SKM-1 (cell line): ENCODE results near the gene SLC12A8.
"Not testable (repeated sequence)": the region's sequence is repeated elsewhere in the genome, so short reads cannot be mapped to it uniquely, and the experiment has no call there.

Source experiments
- DNase-seq: peaks from one replicate; lab custom pipeline; 2025; ENCODE audit not compliant: unreplicated experiment; lab: John Stamatoyannopoulos, UW

The SLC12A8 gene

DNA sequence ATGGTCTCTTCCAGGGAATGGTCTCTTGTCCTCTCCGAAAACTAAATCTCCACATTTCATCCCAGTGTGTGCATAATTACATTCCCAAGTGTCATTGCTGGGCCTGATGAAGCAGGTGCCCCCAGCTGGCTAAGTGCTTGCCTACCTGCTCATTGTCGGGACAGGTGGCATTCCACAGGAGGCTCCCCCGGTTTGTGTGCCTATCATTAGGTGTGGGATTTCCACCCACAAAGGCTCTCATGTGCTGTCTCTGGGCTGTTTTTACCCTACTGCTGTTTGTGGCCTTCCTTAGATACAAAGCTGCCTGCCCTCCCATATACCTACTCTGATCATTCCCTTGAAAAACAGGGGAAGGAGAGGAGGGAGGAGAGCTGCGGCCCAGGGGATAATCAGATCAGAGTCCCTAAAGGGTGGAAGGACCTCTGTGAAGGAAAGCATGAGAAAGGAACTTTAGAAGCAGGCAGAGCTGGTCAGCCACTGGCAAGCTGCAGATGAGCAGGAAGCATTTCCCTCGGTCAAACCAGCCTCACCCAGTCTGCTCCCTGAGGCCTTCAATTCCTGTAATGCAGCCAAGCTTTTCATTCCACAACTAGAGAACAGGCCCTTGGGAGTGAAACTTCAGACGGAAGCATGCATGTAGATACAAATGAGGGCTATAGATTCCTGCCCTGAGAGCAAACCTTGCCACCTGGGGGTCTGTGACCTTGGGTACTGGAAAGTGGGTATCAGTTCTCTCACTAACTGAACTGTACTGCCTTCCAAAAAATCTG, 96.1 kb downstream of the SLC12A8 start:
- no peak for DNase-seq

DNA sequence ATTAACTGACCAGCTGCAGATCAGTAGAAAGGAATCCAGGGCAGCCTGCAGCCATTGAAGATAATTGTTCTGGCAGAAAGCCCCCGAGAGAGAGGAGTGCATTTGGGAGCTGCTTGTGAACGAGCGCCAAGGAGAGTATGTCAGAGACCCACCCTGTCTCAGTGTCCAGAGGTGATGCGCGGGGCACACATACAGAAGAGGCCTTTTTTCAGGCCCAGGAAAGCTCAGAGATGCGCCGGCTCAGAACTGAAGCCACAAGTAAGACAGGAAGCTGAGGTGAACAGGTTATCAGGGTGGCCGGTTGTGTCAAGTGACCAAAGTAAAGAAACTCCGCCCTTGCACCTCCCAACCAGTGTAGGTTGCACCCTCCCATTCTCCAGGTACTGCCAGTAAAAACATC, 96.9 kb downstream of the SLC12A8 start:
- DNase-seq, result no peak

DNA sequence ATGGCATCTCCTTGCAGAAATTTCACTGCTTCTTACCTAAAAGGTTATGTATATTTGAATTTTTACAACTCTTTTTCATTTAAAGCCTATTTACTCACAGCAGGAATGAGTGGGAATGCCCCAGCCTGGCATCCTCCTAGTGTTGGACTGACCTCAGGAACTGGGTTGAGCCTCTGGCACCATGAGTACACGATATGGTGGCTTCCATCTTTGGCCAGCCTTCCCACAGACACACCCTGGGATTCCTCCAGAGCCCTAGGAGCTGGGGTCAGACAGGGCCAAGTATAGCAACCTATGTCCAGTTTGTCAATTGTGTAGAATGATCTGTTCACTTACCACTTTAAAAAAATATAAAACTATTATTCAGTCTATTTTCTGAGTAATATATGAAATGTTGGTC, 99.6 kb downstream of the SLC12A8 start:
- no peak for DNase-seq

DNA sequence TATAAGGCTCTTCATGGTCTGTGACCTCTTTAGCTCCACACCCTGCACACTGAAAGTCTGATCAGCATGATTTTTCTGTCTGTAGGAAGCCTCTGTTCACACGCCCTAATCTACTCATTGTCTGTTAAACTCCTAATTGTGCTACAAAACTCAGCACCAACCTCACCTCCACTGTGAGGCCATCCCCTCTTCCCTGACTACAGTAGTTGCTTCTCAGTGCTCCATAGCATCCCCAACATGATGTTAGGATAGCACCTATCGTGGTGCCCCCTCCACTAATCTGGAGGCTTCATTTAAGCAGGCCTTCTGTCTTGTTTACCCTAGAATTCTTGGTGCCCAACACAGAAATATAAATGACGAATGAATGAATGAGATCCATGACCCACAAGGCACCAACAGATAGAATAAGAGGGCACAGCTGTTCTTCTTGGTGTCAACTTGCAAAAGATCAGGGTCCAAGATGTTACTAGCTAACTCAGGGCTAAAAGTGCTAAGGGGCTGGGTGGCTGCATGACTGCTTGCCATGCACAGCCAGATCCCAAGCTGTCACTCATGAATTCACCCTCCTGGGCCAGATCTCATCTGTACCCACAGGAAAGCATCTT, 101.6 kb downstream of the SLC12A8 start:
- DNase-seq, result no peak

DNA sequence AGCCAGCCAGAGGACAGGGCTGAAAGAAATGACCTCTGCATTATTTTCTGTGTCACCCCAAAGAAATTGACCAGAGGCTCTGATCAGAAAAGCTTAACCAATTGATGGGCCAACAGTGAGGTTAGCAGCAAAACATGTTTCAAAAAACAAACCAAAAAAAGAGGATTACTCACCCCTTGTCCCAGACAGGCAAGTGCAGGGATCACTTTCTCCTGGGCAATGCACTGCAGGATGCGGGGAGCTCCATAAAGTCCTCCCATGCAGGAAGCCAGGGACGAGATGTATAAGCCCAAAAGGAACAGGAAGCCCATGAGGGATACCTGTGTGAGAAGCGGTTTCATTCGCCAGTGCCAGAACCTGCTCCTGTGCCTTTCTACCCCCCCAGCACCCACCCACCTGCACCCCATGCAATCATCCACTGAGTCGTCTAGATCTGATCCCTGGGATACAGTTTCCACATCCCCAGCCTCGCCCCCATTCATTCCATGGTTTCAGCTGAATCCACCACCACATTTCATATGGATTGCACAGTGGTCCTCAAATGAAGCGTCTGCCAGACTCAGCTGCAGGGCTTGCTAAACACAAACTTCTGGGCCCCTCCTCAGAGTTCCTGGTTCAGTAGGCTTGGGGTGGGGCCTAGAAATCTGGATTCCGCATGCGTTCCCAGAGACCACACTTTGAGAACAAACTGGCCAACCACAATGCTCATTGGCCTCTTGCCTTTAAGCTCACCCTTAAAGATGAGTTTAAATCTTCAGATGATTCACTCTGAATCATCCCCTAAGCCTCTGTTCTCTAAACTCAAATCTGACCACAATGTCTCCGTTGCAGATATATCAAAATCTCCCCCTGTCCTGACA, 102.3 kb downstream of the SLC12A8 start:
- DNase-seq, result no peak

DNA sequence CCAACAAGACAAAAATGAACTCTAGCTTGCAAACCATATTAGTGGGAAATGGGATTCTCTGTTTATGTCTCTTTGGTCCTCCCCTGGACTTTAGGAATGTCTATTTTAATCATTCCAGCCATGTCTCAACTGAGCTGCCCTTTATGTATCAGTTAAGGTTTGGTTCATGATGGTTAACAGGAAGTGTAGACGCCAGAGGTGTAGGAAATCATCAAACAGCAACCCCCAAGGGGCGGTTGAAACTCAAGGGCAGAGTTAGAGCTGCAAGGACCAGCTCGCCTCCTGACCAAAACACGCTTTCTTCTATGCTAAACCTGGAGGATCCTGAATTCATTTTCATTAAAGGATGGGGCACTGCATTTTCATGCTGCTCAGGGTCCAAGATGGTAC, 103.0 kb downstream of the SLC12A8 start:
- no peak for DNase-seq

DNA sequence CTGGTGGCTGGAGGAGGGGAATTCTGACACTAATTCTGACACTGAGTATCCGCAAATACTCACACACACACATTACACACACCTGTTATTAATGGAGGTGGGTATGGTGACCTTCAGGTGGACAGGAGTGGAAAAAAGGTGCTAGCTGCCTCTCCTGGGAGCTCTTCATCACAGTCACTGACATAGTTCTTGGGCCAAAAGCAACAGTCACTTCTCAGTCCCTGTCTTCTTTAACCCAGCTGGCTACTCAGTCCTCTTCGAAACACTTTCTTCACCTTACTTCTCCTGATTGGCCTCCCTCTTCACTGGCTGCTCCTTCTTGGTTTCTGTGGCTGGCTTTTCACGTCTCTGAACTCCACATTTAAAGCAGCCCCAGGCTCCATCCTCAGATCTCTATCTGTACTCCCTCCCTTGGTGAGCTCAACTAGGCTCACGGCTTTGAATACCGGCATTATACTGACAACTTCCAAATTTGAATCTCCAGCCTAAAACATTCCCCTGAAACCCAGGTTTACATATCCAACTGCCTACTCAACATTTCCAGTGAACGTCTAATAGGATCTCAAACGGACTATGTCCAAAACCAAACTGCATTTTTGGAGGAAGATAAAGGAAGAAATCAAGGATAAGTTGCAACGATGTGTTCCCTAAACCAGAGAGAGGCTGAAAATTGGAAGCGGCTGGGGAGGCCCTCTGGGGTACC, 103.6 kb downstream of the SLC12A8 start:
- DNase-seq, result no peak

DNA sequence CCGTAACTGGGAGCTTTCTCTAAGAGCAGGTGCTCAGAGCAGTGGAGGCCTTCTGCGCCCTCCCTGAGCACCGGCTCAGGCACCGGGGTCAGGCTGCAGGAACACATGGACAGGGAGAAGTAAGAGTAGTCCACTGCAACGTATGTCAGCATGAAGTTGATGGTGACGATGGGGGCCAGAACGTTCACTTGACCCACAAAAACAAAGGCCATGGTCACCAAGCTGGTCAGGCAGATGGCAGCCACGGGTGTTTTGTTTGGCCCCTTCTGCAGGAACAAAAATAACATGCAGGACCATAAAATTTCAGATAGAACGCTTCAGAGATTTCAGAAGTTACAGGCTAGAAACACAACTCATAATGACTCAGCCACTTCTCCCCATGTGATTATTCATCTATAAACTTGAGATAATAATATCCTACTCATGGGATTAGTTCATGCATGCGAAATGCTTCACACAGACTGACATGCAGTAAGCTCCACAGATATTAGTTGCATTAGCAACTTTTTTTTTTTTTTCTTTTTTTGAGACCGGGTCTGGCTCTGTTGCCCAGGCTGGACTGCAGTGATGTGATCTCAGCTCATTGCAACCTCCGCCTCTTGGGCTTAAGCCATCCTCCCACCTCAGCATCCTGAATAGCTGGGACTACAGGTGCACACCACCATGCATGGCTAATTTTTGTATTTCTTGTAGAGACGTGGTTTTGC, 104.5 kb downstream of the SLC12A8 start:
- DNase-seq, result no peak

DNA sequence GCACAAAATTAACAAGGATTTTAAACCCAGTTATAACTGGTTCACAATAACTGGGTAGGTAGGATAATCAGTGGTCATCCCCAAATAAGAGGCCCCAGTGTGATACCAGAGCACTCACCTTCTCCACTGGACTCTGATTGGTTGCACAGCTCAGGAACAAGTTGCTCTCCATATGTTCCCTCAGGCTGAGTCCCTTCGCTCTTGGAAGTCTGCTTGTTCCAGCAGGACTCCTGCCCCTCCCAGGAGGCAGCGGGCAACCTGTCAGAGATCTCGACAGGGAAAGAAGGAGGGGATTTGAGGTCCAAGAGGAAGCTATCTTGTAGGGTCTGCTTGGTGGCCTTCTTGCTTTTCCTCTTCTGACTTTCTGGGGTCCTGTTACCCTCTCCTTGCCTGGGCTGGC, 105.2 kb downstream of the SLC12A8 start:
- DNase-seq, result no peak

DNA sequence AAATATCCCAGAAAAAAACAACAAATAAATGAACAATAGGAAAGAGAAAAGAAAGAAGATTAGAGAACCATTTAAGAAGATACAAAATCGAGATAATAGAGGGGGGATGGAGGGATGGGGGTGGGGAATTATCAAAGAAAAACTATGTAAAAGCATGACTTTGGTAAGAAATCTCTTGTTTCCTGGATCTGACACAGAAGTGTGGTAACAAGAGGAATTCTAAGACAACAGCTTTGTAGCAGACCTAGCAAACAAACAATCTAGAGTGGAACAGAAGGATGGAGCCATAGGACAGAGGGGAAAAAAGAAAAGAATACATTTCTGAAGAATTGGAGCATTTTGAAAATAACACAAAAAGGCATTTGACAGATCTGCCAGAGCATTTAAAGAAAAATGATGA, 107.4 kb downstream of the SLC12A8 start:
- DNase-seq, result no peak

DNA sequence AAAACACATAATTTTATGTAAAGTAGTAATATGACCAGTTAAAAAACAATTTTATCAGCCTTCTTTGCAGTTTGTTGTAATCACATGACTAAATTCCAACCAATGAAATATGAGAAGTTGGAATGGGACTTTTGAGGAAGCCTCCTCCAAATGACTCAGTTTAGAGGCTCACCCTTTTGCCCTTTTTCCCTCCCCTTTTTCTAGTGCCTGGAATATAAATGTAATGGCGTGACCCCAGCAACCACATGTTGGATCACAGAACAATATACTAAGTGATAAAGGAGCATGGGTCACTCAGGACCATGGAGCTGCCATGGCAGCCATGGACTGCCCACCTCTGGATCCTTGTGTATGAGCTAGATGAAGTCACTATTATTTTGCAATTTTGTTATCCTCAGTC, 107.9 kb downstream of the SLC12A8 start:
- DNase-seq, result no peak

DNA sequence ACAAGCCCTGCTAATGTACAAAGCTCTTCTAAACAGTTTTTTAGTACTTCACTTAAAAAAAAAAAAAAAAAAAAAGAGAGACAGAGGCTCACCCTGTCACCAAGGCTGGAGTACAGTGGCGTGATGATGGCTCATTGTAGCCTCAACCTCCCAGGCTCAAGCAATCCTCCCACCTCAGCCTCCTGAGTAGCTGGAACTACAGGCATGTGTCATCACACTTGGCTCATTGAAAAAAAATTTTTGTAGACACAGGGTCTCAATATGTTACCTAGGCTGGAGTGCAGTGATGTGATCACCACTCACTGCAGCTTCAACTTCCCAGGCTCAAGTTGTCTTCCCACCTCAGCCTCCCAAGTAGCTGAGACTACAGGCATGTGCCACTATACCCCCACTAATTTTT, 109.1 kb downstream of the SLC12A8 start:
- DNase-seq, result no peak

DNA sequence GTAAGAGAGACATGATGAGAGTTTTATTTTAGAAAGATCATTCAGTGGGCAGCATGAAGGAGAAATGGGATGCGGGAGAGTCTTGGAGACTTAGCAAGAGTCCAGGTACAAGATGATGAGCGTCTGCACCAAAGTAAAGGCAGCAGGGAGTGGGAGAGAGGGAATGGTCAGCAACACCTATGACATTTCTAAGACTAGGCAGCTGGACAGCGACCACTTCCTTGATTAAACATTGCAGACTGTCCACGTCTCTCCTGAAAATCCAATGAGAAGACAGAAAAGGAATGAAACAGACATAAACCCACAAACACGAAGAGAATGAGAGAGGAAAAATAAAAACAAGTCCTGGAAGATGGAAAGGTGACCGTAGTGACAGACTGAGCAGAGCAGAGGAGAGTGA, 110.1 kb downstream of the SLC12A8 start:
- DNase-seq, result no peak

DNA sequence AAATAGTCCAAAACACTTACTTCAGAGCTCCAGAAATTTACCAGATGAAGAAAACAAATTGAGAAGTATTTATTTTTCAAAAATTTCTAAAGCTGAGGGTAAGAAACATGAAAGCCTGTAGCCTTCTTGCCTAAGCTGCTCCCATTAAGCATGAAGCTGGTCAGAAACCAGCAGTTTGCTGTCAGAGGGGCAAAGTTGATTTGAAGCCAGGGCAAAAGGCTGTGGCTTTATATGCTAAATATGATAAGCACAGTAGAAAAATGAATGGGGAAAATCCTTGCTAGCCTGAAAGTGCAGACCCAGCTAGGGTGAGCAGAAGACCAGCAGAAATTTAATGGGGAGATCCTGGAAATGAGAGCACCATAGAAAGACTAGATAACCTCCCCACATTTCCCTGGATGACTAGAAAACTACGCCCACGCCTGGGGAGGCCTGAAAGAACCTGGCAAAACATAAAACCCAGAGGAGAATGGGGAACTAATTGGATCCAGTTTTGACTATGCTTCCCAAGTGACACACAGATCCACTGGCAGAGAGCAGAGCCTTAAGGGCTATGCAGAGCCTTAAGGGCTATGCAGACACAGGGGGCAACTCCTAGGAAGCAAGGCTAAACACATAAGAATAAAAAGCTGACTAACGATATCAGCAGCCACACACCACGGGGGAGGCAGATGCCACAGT, 113.8 kb downstream of the SLC12A8 start:
- no peak for DNase-seq

DNA sequence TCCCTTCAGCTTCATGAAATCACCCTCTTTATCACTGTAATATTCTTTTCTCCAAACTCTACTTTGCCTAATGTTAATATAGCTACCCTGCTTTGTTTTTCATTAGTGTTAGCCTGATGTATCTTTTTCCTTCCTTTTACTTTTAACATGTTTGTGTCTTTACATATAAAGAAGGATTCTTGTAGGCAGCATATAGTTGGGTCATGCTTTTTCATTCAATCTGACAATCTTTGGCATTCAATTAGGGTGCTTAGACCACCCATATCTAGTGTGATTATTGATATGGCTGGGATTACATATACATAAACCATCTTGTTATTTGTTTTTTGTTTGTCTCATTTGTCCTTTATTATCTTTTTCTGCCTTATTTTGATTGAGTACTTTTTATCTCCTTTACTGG, 121.9 kb downstream of the SLC12A8 start:
- DNase-seq, result no peak

DNA sequence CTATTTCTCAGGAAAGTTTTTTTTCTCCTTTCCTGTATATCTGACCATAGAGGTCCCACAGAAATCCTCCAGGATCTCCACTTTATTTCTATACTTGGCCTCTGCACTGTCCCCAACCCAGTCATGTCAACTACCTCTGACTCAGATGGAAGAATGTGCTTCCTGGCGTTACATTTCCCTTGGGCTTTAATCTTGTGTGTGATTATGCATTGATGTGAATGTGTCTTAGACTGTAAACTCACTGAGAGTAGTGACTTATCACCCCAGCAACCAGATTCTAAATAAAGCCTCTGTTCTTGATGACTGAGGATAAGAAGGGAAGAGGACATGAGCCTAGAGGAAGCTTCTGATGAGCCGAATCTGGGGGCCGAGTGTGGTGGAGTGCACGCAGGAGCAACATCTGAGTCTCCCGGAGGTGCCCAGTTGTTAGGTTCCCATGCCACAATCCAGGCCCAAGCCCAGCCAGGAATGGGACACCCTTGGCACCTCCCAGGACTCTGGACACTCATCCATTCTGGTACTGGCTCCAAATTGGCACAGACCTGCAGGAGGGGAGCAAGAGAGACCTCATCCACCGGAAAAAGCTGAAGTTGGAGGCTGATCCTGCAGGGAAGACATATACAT, 124.7 kb downstream of the SLC12A8 start:
- DNase-seq, result no peak

DNA sequence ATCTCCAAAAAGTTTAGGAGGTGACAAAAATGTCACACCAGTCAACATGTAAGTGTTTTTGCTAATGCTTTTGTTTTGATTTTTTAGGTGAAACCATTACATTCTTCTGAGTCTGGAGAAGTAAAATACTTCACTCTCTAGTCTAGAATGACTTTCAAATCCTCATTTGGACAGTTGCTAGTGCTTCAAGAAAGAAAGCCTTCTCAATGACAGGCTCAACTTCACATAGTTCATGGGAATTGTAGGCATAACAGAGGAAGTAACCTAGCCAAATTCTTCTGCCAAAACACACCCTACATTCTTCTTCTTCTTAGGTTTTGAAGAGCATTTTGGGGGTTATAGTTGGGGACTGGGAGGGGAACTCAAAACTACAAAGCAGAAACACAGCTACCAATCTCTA, 127.4 kb downstream of the SLC12A8 start:
- DNase-seq, result no peak

DNA sequence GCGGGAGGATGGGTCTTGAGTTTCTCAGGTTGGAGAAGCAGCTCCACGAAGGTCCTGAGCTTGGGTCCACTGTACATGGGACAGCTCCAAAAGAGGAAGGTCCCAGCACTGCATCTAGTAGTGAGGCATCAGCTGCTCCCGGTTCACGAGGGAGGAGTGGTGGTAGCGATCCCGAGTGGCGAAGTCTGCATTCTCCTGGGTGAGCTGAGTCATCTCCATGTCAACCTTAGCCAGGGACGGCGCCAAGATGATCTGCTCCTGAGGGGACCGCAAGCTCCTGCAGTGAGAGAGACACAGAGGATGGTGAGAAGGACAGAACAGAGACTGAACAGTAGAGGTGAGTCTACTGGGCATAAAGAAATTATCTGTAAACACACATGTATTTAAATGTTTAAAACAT, 128.8 kb downstream of the SLC12A8 start:
- DNase-seq, result no peak

DNA sequence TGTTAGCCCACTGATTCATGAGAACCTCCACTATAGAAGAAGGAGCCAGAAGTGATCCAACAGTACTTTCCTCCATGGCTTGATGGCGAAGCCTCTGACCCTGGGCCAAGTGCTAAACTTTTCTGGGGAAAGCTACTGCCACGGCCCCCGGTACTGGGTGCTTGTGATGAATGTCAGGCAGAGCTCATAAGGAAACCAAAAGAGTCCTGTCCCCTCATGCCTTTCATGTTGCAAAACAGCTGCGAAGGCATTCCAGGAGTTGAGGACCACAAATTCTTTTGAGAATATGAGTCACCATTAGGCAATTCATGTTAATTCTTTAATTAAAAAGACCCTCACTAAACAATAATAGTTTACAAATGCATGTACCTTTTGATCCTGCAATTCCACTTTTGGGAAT, 130.2 kb downstream of the SLC12A8 start:
- not testable (repeated sequence) for DNase-seq

DNA sequence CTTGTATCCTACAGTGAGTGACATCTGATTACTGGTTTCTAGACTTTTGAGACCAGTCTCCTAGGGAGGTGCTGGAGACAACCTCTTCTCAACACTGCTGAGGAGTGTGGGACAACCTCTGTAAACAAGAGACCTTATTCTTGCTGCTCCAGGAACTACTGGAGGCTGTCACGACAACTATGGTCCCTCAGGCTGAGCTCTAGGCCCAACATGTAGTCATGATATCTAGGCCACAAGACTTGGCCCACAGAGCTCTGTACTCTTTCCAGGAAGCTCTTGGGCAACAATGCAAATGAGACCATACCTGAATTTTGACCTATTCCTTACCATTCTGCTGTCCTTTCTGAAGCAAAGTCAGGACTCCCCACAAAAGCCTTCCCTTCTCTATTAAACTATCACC, 132.5 kb downstream of the SLC12A8 start:
- DNase-seq, result no peak
